OCI-LY1 (cell line): ENCODE results near the gene PRR33.

Experiments used
- EZH2 ChIP-seq: fragments of 200-600 bp; sonication (generic), shearing (Covaris generic); IDR thresholded peaks from 2 replicates; pipeline ENCODE4 v1.8.0; 2017; ENCODE audit warnings: borderline replicate concordance, mixed run types, mild to moderate bottlenecking, antibody characterized with exemption, low read length, moderate library complexity, mixed read lengths
- TF ChIP-seq, protein P1 (sequence below): fragments of 200-600 bp; sonication (generic), shearing (Covaris generic); IDR thresholded peaks from 2 replicates; pipeline ENCODE4 v1.5.1; 2017; ENCODE audit warnings: mild to moderate bottlenecking, antibody characterized with exemption, low read length, moderate library complexity, mixed read lengths

GRCh38 chr11:1866776-1867175 lies 24.9 kb downstream of the PRR33 start:
- TF ChIP-seq, protein P1, sequence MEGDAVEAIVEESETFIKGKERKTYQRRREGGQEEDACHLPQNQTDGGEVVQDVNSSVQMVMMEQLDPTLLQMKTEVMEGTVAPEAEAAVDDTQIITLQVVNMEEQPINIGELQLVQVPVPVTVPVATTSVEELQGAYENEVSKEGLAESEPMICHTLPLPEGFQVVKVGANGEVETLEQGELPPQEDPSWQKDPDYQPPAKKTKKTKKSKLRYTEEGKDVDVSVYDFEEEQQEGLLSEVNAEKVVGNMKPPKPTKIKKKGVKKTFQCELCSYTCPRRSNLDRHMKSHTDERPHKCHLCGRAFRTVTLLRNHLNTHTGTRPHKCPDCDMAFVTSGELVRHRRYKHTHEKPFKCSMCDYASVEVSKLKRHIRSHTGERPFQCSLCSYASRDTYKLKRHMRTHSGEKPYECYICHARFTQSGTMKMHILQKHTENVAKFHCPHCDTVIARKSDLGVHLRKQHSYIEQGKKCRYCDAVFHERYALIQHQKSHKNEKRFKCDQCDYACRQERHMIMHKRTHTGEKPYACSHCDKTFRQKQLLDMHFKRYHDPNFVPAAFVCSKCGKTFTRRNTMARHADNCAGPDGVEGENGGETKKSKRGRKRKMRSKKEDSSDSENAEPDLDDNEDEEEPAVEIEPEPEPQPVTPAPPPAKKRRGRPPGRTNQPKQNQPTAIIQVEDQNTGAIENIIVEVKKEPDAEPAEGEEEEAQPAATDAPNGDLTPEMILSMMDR = no peak
- TF ChIP-seq EZH2 = no peak
